IMR-90 (cell line): Measurements from ENCODE around the gene RCBTB2. TPM values are rescaled to one million over a fixed set of nuclear protein-coding genes. Genes with fewer than 3 reads are reported as not detected.

Experiments
- ATAC-seq: fragments of 200-7000 bp; cut with Tn5 transposase; 2 replicates; pipeline ENCODE4 v1.9.1; 2020; ENCODE audit warnings: low read depth, mild to moderate bottlenecking, moderate library complexity
- BruUV-seq: library from RNA; stranded (reverse); fragments of 400-500 nt; replicated peaks from 2 replicates; lab custom pipeline; 2021; lab: Mats Ljungman, UMichigan
- CTCF ChIA-PET: fragments of 300-600 bp; formaldehyde crosslinking; extraction: SDS; loops from one replicate; lab custom pipeline; 2021; ENCODE audit warnings: antibody characterized with exemption; lab: Yijun Ruan, JAX
- POLR2A ChIA-PET: fragments of 300-600 bp; sonication (Branson Sonifier 250); formaldehyde crosslinking; loops from one replicate; lab custom pipeline; 2022; ENCODE audit warnings: antibody characterized with exemption; ENCODE audit not compliant: unreplicated experiment; lab: Charles Lee
- DNase-seq: peaks from one replicate; pipeline ENCODE4 v3.0.0; 2013
- H2AFZ ChIP-seq: replicated peaks from 2 replicates; pipeline ENCODE3; 2013; ENCODE audit warnings: low read length, mild to moderate bottlenecking; ENCODE audit not compliant: poor library complexity
- H2AK5ac ChIP-seq: 2 replicates; pipeline ENCODE4 v1.6.1; 2013; ENCODE audit warnings: low read depth, low read length, inconsistent platforms
- H2AK9ac ChIP-seq: replicated peaks from 2 replicates; pipeline ENCODE3; 2013; ENCODE audit warnings: mild to moderate bottlenecking, low read depth, low read length, moderate library complexity; ENCODE audit not compliant: poor library complexity
- H2BK120ac ChIP-seq: 2 replicates; pipeline ENCODE4 v1.6.1; 2013; ENCODE audit warnings: low read depth, low read length, inconsistent platforms
- H2BK15ac ChIP-seq: 3 replicates; pipeline ENCODE4 v1.6.1; 2013; ENCODE audit warnings: low read depth, low read length, inconsistent platforms
- H2BK20ac ChIP-seq: 2 replicates; pipeline ENCODE4 v1.6.1; 2013; ENCODE audit warnings: low read depth, mild to moderate bottlenecking, inconsistent platforms, low read length, moderate library complexity
- H2BK5ac ChIP-seq: 2 replicates; pipeline ENCODE4 v1.6.1; 2013; ENCODE audit warnings: mild to moderate bottlenecking, low read depth, low read length, inconsistent platforms; ENCODE audit not compliant: poor library complexity, severe bottlenecking
- H3K14ac ChIP-seq: replicated peaks from 2 replicates; pipeline ENCODE4 v1.6.1; 2013; ENCODE audit warnings: low read depth, low read length, inconsistent platforms
- H3K18ac ChIP-seq: 2 replicates; pipeline ENCODE4 v1.6.1; 2013; ENCODE audit warnings: low read depth, low read length, control low read depth
- H3K23ac ChIP-seq: 2 replicates; pipeline ENCODE4 v1.6.1; 2013; ENCODE audit warnings: low read depth, low read length, inconsistent platforms
- H3K27ac ChIP-seq: 2 replicates; pipeline ENCODE4 v1.5.1; 2013; ENCODE audit warnings: mild to moderate bottlenecking, control low read depth, low read length; ENCODE audit not compliant: insufficient read depth
- H3K27me3 ChIP-seq: 2 replicates; pipeline ENCODE4 v1.6.1; 2013; ENCODE audit warnings: low read length; ENCODE audit not compliant: control insufficient read depth, insufficient read depth
- H3K36me3 ChIP-seq: 2 replicates; pipeline ENCODE4 v1.6.1; 2013; ENCODE audit warnings: low read length, mixed read lengths; ENCODE audit not compliant: control insufficient read depth, insufficient read depth
- H3K4ac ChIP-seq: 2 replicates; pipeline ENCODE4 v1.6.1; 2013; ENCODE audit warnings: low read depth, low read length, inconsistent platforms
- H3K4me1 ChIP-seq: 2 replicates; pipeline ENCODE4 v1.6.1; 2013; ENCODE audit warnings: low read length, mixed read lengths; ENCODE audit not compliant: control insufficient read depth, insufficient read depth
- H3K4me2 ChIP-seq: 2 replicates; pipeline ENCODE4 v1.6.1; 2013; ENCODE audit warnings: low read depth, mild to moderate bottlenecking, control low read depth, low read length, moderate library complexity
- H3K4me3 ChIP-seq: 2 replicates; pipeline ENCODE4 v1.5.1; 2013; ENCODE audit warnings: low read depth, mild to moderate bottlenecking, control low read depth, low read length, moderate library complexity; ENCODE audit not compliant: insufficient read depth
- H3K56ac ChIP-seq: 2 replicates; pipeline ENCODE4 v1.6.1; 2013; ENCODE audit warnings: low read length, inconsistent platforms; ENCODE audit not compliant: insufficient read depth; ENCODE audit errors: extremely low read depth
- H3K79me1 ChIP-seq, 2 experiments: 2 replicates each; pipeline ENCODE4 v1.6.1; 2013; ENCODE audit warnings: low read length in 2 of 2, inconsistent platforms in 1 of 2, low read depth in 1 of 2
- H3K9ac ChIP-seq: 2 replicates; pipeline ENCODE4 v1.6.1; 2013; ENCODE audit warnings: low read depth, low read length, control low read depth
- H3K9me1 ChIP-seq: 2 replicates; pipeline ENCODE4 v1.6.1; 2013; ENCODE audit warnings: low read length, inconsistent platforms; ENCODE audit not compliant: insufficient read depth
- H3K9me3 ChIP-seq: 2 replicates; pipeline ENCODE4 v1.6.1; 2013; ENCODE audit warnings: low read length; ENCODE audit not compliant: control insufficient read depth, insufficient read depth
- H4K20me1 ChIP-seq: 2 replicates; pipeline ENCODE4 v1.6.1; 2013; ENCODE audit warnings: low read length, inconsistent platforms; ENCODE audit not compliant: insufficient read depth
- H4K5ac ChIP-seq: 2 replicates; pipeline ENCODE4 v1.6.1; 2013; ENCODE audit warnings: mild to moderate bottlenecking, low read depth, low read length, control low read depth
- H4K8ac ChIP-seq, 2 experiments: 2 replicates each; pipeline ENCODE4 v1.6.1; 2013; ENCODE audit warnings: low read depth in 2 of 2, low read length in 2 of 2, control low read depth in 1 of 2, inconsistent platforms in 1 of 2
- H4K91ac ChIP-seq: 2 replicates; pipeline ENCODE4 v1.6.1; 2013; ENCODE audit warnings: low read depth, low read length, inconsistent platforms; ENCODE audit not compliant: insufficient read depth
- CEBPB ChIP-seq: IDR thresholded peaks from 2 replicates; pipeline ENCODE4 v1.6.1; 2012; ENCODE audit warnings: low read depth, low read length, improper control_type of control experiment
- NFE2L2 ChIP-seq: fragments of 150-350 bp; IDR thresholded peaks from 2 replicates; pipeline ENCODE4 v1.6.1; 2016; ENCODE audit warnings: low read depth, mild to moderate bottlenecking, low read length
- WGBS, 2 experiments: methylation state at CpG; one replicate each; pipeline versions ENCODE4 v1.1.5 to v1.1.7; 2013; ENCODE audit warnings: missing lambda C conversion rate in 2 of 2; ENCODE audit not compliant: insufficient read length in 1 of 2; ENCODE audit errors: extremely low coverage in 2 of 2; 5-methylcytosine and 5-hydroxymethylcytosine counted together
- dilution Hi-C: fragments of 300-500 bp; cut with HindIII; formaldehyde crosslinking; loops from one replicate; pipeline ENCODE4 v1.14.3; 2018; ENCODE audit warnings: low sequenced_read_pairs; ENCODE audit not compliant: unreplicated experiment
- in situ Hi-C: fragments of 300-500 bp; cut with MboI; formaldehyde crosslinking; loops from 3 replicates; pipeline ENCODE4 v1.14.3; 2019; ENCODE audit warnings: low sequenced_read_pairs, inconsistent platforms, mixed read lengths
- intact Hi-C: fragments of 100-400 bp; cut with micrococcal nuclease; formaldehyde crosslinking; loops from 2 replicates; pipeline ENCODE4 v1.10.0; 2022
- polyA plus RNA-seq, 3 experiments: library from polyadenylated mRNA; depleted of rRNA; stranded (reverse); fragments of >200 nt; gene quantifications; 2 replicates each; pipeline ENCODE4 v1.2.3, GENCODE V29; 2012; ENCODE audit warnings: low replicate concordance in 1 of 3
- total RNA-seq: library from RNA; depleted of rRNA; stranded (reverse); fragments of >200 nt; gene quantifications from 2 replicates; pipeline ENCODE4 v1.2.3, GENCODE V29; 2012

RCBTB2 gene
- total and polyA plus RNA-seq, 2 of the 4 experiments (the other 2 are of a cell fraction), result 4.0 to 5.2 TPM

- dilution Hi-C loops (no loop called here), intact Hi-C loops (loop anchor here (5.0 kb wide), 1 partner anchor 217 kb away; the partner anchor contains the start of gene ITM2B), in situ Hi-C loops (no loop called here)
- no TSS peak for BruUV-seq
- TF ChIP-seq CEBPB (peak; percentile 100), NFE2L2 (no peak)
- Histone ChIP-seq H2BK5ac (peak overlapping the region; percentile 96), H3K4me3 (no peak overlapping the region), H3K79me1 (peaks cover 13 to 31% of the 10 kb centered on the region in 2 experiments), H3K36me3 (no peaks in the 10 kb centered on the region), H2AK5ac (peak overlapping the region; percentile 85), H2AK9ac (no peak overlapping the region), H2BK120ac (peak overlapping the region; percentile 93), H2AFZ (no peak overlapping the region), H3K4me2 (peak overlapping the region; percentile 91), H4K8ac (peak overlapping the region in 1 of 2 experiments; percentile 92; a peak in 2 of 4 replicates), H4K91ac (peak overlapping the region; percentile 73), H3K9me1 (no peaks in the 10 kb centered on the region), H2BK15ac (peak overlapping the region; percentile 37; the same call in 2 of the 3 replicates), H3K23ac (peak overlapping the region; percentile 86; the same call in 1 of the 2 replicates), H3K4ac (peak overlapping the region; percentile 90), H3K9me3 (no peaks in the 10 kb centered on the region), H3K27ac (peak overlapping the region; percentile 92), H4K20me1 (0 out of 2 replicates have a peak, but pooled peaks cover 4% of the 10 kb centered on the region), H3K56ac (peak overlapping the region; percentile 62; the same call in 1 of the 2 replicates), H3K4me1 (peaks cover 17% of the 10 kb centered on the region), H4K5ac (peak overlapping the region; percentile 59), H3K9ac (no peak overlapping the region), H3K14ac (peak overlapping the region; percentile 84), H3K27me3 (no peaks in the 10 kb centered on the region), H3K18ac (peak overlapping the region; percentile 84), H2BK20ac (peak overlapping the region; percentile 96)
- CTCF ChIA-PET, result no interaction called here
- POLR2A ChIA-PET, result no interaction called here
- DNase-seq (peak; percentile 80), ATAC-seq (peak; percentile 48)
- WGBS, 2 experiments, result no CpG with 5 or more reads among the region's 6 CpGs
These were observed 83.8 kb downstream of the RCBTB2 start for GRCh38 chr13:48448959-48449614.
